Ovary (tissue), 3 donors: ENCODE results near the gene TTC31.

Experiments
- EP300 ChIP-seq: sonication (generic); formaldehyde crosslinking; IDR thresholded peaks from one replicate; pipeline ENCODE4 v1.6.1; 2017; ENCODE audit warnings: antibody characterized with exemption
- TF ChIP-seq, protein P1 (sequence below), 3 donors: fragments of 450-650 bp in 2 of 3; fragments of 200-600 bp in 1 of 3; IDR thresholded peaks; one replicate each; pipeline versions ENCODE4 v1.5.1 to v1.8.0; 2016 to 2022; ENCODE audit warnings: antibody characterized with exemption in 3 of 3, mild to moderate bottlenecking in 1 of 3
- donor health status: DM: no; HTN: no; CAD: no.

DNA sequence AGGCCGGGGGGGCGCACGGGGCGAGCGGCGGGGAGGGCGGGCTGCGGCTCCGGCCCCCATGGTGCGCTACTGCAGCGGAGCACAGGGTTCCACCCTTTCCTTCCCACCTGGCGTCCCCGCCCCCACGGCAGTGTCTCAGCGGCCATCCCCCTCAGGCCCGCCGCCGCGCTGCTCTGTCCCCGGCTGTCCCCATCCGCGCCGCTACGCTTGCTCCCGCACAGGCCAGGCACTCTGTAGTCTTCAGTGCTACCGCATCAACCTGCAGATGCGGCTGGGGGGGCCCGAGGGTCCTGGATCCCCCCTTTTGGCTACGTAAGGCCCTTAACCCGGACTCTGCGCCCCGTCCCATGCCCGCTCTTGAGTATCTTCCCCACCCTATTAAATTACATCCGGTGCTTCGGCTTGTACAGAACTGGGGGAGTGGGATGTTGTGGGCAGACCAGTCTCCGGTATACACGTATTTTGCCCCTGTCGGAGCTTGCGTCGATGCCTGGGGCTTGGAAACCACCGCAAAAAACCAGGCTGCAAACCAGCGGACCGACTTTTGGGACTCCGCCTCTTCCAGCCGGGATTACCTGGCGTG is 25.2 kb upstream of the TTC31 start:
- TF ChIP-seq, protein P1, sequence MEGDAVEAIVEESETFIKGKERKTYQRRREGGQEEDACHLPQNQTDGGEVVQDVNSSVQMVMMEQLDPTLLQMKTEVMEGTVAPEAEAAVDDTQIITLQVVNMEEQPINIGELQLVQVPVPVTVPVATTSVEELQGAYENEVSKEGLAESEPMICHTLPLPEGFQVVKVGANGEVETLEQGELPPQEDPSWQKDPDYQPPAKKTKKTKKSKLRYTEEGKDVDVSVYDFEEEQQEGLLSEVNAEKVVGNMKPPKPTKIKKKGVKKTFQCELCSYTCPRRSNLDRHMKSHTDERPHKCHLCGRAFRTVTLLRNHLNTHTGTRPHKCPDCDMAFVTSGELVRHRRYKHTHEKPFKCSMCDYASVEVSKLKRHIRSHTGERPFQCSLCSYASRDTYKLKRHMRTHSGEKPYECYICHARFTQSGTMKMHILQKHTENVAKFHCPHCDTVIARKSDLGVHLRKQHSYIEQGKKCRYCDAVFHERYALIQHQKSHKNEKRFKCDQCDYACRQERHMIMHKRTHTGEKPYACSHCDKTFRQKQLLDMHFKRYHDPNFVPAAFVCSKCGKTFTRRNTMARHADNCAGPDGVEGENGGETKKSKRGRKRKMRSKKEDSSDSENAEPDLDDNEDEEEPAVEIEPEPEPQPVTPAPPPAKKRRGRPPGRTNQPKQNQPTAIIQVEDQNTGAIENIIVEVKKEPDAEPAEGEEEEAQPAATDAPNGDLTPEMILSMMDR (IDR thresholded peaks at IDR 0.05) = no peak
- peak; percentile 25 for TF ChIP-seq EP300
